GM12878 (cell line): ENCODE results near the gene CFAP57. TPM values are rescaled to one million over a fixed set of nuclear protein-coding genes. Genes with fewer than 3 reads are reported as not detected.
A peak's percentile ranks its signal among the peaks of the same experiment; 100 is the strongest.

ENCODE experiments used
- ATAC-seq: fragments of 200-7000 bp; cut with Tn5 transposase; 3 replicates; pipeline ENCODE4 v1.9.1; 2020; ENCODE audit warnings: mild to moderate bottlenecking, moderate library complexity
- BruUV-seq: library from RNA; stranded (reverse); fragments of 400-500 nt; replicated peaks from 2 replicates; lab custom pipeline; 2021; lab: Mats Ljungman, UMichigan
- CTCF ChIA-PET: fragments of 300-600 bp; sonication (Branson Sonifier 250); formaldehyde crosslinking; extraction: SDS; loops from one replicate; lab custom pipeline; 2021; ENCODE audit warnings: inconsistent platforms; lab: Yijun Ruan, JAX
- POLR2A ChIA-PET: fragments of 350-600 bp; formaldehyde crosslinking; extraction: SDS; loops from one replicate; lab custom pipeline; 2021; ENCODE audit warnings: inconsistent platforms; lab: Charles Lee
- RAD21 ChIA-PET: fragments of 300-600 bp; sonication (Branson Sonifier 250); formaldehyde crosslinking; loops from one replicate; lab custom pipeline; 2023; ENCODE audit warnings: antibody characterized with exemption; ENCODE audit not compliant: unreplicated experiment; lab: Charles Lee
- SMC1A ChIA-PET: fragments of 300-600 bp; sonication (Branson Sonifier 250); formaldehyde crosslinking; loops from one replicate; lab custom pipeline; 2023; ENCODE audit not compliant: unreplicated experiment, uncharacterized antibody; lab: Charles Lee
- DNase-seq: peaks from one replicate; pipeline ENCODE4 v3.0.0-alpha.2; 2011; ENCODE audit warnings: low read depth, low spot score
- FAIRE-seq: peaks from 3 replicates; lab custom pipeline; 2011; peaks lifted over from hg19 to GRCh38; lab: Jason Lieb, UNC
- H2AFZ ChIP-seq: 2 replicates; pipeline ENCODE4 v1.6.0; 2011; ENCODE audit warnings: low read depth, low read length, control low read depth; ENCODE audit not compliant: control insufficient read depth
- H3K27ac ChIP-seq: 2 replicates; pipeline ENCODE4 v1.5.1; 2011; ENCODE audit warnings: control low read depth; ENCODE audit not compliant: control insufficient read depth, insufficient read depth
- H3K27me3 ChIP-seq, 2 experiments: replicated peaks in 1 of 2; 2 replicates each; pipeline versions ENCODE4 v1.6.0 to v1.6.1; 2011; ENCODE audit warnings: low read length in 1 of 2; ENCODE audit not compliant: control insufficient read depth in 2 of 2, insufficient read depth in 2 of 2
- H3K36me3 ChIP-seq, 2 experiments: 2 replicates each; pipeline ENCODE4 v1.5.1; 2011; ENCODE audit warnings: low read length in 1 of 2; ENCODE audit not compliant: control insufficient read depth in 2 of 2, insufficient read depth in 2 of 2
- H3K4me1 ChIP-seq: 2 replicates; pipeline ENCODE4 v1.6.1; 2011; ENCODE audit warnings: mild to moderate bottlenecking, low read length, moderate library complexity, mixed read lengths; ENCODE audit not compliant: control insufficient read depth, insufficient read depth
- H3K4me2 ChIP-seq: 2 replicates; pipeline ENCODE4 v1.6.0; 2011; ENCODE audit warnings: control low read depth; ENCODE audit not compliant: control insufficient read depth, insufficient read depth
- H3K4me3 ChIP-seq: fragments of 200-600 bp; sonication (generic); 2 replicates; pipeline ENCODE4 v1.5.1; 2016
- H3K79me2 ChIP-seq: 2 replicates; pipeline ENCODE4 v1.6.0; 2011; ENCODE audit warnings: low read length; ENCODE audit not compliant: control insufficient read depth, insufficient read depth
- H3K9ac ChIP-seq: 2 replicates; pipeline ENCODE4 v1.8.0; 2011; ENCODE audit warnings: low read length, control low read depth, mixed read lengths; ENCODE audit not compliant: control insufficient read depth, insufficient read depth
- H3K9me3 ChIP-seq: replicated peaks from 3 replicates; pipeline ENCODE4 v1.5.1; 2011; ENCODE audit warnings: mild to moderate bottlenecking, low read length; ENCODE audit not compliant: control insufficient read depth, insufficient read depth
- H4K20me1 ChIP-seq: 2 replicates; pipeline ENCODE4 v1.6.0; 2011; ENCODE audit not compliant: control insufficient read depth, insufficient read depth
- EGR1 ChIP-seq, 2 experiments: IDR thresholded peaks; 1 replicate in 1 of 2; 2 replicates in 1 of 2; pipeline ENCODE4 v1.6.1; 2011 to 2012; ENCODE audit warnings: low read depth in 2 of 2, low read length in 2 of 2, borderline replicate concordance in 1 of 2, mild to moderate bottlenecking in 1 of 2, moderate library complexity in 1 of 2
- FOXK2 ChIP-seq: fragments of 450-650 bp; IDR thresholded peaks from 2 replicates; pipeline ENCODE4 v1.6.1; 2017; ENCODE audit warnings: mild to moderate bottlenecking, moderate library complexity
- MTA2 ChIP-seq: fragments of 450-650 bp; IDR thresholded peaks from 2 replicates; pipeline ENCODE4 v1.6.1; 2016; ENCODE audit warnings: low read depth, mild to moderate bottlenecking, moderate library complexity
- PAX8 ChIP-seq: fragments of 450-650 bp; IDR thresholded peaks from 2 replicates; pipeline ENCODE4 v1.6.1; 2017; ENCODE audit warnings: mild to moderate bottlenecking, moderate library complexity
- POLR2AphosphoS5 ChIP-seq: IDR thresholded peaks from 2 replicates; pipeline ENCODE4 v1.6.1; 2011; ENCODE audit warnings: mild to moderate bottlenecking, low read length, inconsistent platforms
- STAT3 ChIP-seq: IDR thresholded peaks from 2 replicates; pipeline ENCODE4 v1.6.1; 2011; ENCODE audit warnings: low read depth, low read length, improper control_type of control experiment
- TAF1 ChIP-seq: IDR thresholded peaks from 2 replicates; pipeline ENCODE4 v1.6.1; 2011; ENCODE audit warnings: mild to moderate bottlenecking, low read depth, low read length, borderline replicate concordance
- TBL1XR1 ChIP-seq: IDR thresholded peaks from 2 replicates; pipeline ENCODE4 v1.6.1; 2012; ENCODE audit warnings: low read depth, low read length, improper control_type of control experiment
- ZNF207 ChIP-seq: fragments of 450-650 bp; IDR thresholded peaks from 2 replicates; pipeline ENCODE4 v1.6.1; 2014; ENCODE audit warnings: antibody characterized with exemption, mild to moderate bottlenecking, borderline replicate concordance
- WGBS: methylation state at CpG from one replicate; pipeline ENCODE4 v1.1.6; 2016; ENCODE audit warnings: low lambda C conversion rate; ENCODE audit not compliant: insufficient replicate concordance, insufficient coverage; ENCODE audit errors: missing lambda C conversion rate; 5-methylcytosine and 5-hydroxymethylcytosine counted together
- in situ Hi-C: fragments of 300-500 bp; cut with MboI; formaldehyde crosslinking; loops from 9 replicates; pipeline ENCODE4 v1.14.3; 2018; ENCODE audit warnings: mixed read lengths
- intact Hi-C: fragments of 100-400 bp; cut with micrococcal nuclease; formaldehyde crosslinking; loops from one replicate; pipeline ENCODE4 v1.14.2; 2022; ENCODE audit not compliant: unreplicated experiment
- polyA plus RNA-seq, 11 experiments: library from polyadenylated mRNA; depleted of rRNA in 4 of 11; unstranded in 6 of 11; stranded (reverse) in 5 of 11; fragments of >200 nt; fragmentation: Nextera tagmentation in 4 of 11; fragmentation: Illumina TruSeq in 1 of 11; extraction: Ambion mirVana in 4 of 11; extraction: Trizol in 1 of 11; gene quantifications; 1 replicate in 1 of 11; 2 replicates in 10 of 11; pipeline versions ENCODE4 v1.2.1 to v1.2.3, GENCODE V29; 2011 to 2016; ENCODE audit warnings: inconsistent platforms in 2 of 11, missing spikeins in 2 of 11, low read depth in 1 of 11
- total RNA-seq, 4 experiments: library from RNA; depleted of rRNA in 3 of 4; stranded (reverse); fragments of >200 nt in 3 of 4; fragmentation: Illumina TruSeq in 1 of 4; extraction: Trizol in 1 of 4; gene quantifications; 2 replicates each; pipeline versions ENCODE4 v1.2.1 to v1.2.3, GENCODE V29; 2013 to 2021
- TF ChIP-seq, protein P1 (sequence below): fragments of 450-650 bp; IDR thresholded peaks from 2 replicates; pipeline ENCODE4 v1.6.1; 2016; ENCODE audit warnings: mild to moderate bottlenecking

The CFAP57 gene
- total and polyA plus RNA-seq, 10 of the 15 experiments (the other 5 are each of a cell fraction or from before 2014, with no cell fraction given), result 0.45 to 4.8 (median 1.3) TPM

DNA sequence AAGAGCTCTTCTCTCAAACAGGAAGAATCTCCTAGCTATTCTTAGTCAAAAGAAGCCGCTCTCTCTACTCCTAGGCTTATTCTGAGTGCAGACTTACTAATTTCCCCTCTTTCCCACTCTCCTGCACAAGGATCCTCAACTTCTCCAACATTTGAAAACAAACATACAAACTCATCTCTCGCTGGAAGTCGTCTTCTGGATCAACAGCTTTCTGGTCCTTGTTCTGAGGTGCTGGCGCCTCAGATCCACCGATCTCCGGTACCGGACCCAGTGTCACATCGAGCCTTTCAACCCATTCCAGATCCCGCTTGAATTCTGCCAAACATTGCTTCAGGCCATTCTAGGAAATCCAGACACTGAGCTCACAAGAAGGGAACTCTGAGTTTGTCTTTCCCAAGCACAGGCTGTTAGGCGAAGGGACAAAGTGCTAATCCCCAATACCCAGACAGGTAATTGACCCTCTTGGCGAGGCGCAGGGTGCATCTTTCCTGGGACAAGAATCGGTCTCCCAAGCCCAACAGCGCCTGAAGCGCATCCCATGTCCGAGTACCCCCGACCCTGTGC is 736 bp upstream of the CFAP57 start:
- Histone ChIP-seq H3K9me3 (no peaks in the 10 kb centered on the region), H3K27ac (peak overlapping the region; percentile 74), H3K4me3 (peak overlapping the region; percentile 90), H3K79me2 (peaks cover 23% of the 10 kb centered on the region), H3K4me1 (peaks cover 5% of the 10 kb centered on the region; the same call in 1 of the 2 replicates), H2AFZ (peak overlapping the region; percentile 99), H3K4me2 (peak overlapping the region; percentile 53), H3K36me3 (peaks cover 2 to 20% of the 10 kb centered on the region in 2 experiments), H3K9ac (peak overlapping the region; percentile 87), H4K20me1 (no peaks in the 10 kb centered on the region), H3K27me3 (no peaks in the 10 kb centered on the region; a peak in 1 of 4 replicates)
- ATAC-seq (no peak), DNase-seq (no peak), FAIRE-seq (no peak)
- ChIA-PET POLR2A (interaction anchor here (1.2 kb wide), 1 partner anchor 219 kb away, joined by 3 read pairs; no protein-coding TSS in a partner anchor), RAD21 (interaction anchor here (0.9 to 1.1 kb wide), 2 partner anchors 23 to 55 kb away, joined by 3 read pairs; no protein-coding TSS in a partner anchor), CTCF (interaction anchor here (1.0 to 2.0 kb wide), 4 partner anchors 49 to 98 kb away, joined by 3 to 11 read pairs (median 3); no protein-coding TSS in a partner anchor), SMC1A (interaction anchor here (1.2 kb wide), 2 partner anchors 26 to 56 kb away, joined by 4 read pairs; no protein-coding TSS in a partner anchor)
- BruUV-seq, result no TSS peak
- WGBS, result 14% methylated on average over 17 of the region's 17 CpGs
- TF ChIP-seq MTA2, result no peak
- TF ChIP-seq, protein P1, sequence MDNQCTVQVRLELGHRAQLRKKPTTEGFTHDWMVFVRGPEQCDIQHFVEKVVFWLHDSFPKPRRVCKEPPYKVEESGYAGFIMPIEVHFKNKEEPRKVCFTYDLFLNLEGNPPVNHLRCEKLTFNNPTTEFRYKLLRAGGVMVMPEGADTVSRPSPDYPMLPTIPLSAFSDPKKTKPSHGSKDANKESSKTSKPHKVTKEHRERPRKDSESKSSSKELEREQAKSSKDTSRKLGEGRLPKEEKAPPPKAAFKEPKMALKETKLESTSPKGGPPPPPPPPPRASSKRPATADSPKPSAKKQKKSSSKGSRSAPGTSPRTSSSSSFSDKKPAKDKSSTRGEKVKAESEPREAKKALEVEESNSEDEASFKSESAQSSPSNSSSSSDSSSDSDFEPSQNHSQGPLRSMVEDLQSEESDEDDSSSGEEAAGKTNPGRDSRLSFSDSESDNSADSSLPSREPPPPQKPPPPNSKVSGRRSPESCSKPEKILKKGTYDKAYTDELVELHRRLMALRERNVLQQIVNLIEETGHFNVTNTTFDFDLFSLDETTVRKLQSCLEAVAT, result peak; percentile 22; the same call in 1 of the 2 replicates
- in situ Hi-C loops, result no loop called here
- intact Hi-C loops, result no loop called here

DNA sequence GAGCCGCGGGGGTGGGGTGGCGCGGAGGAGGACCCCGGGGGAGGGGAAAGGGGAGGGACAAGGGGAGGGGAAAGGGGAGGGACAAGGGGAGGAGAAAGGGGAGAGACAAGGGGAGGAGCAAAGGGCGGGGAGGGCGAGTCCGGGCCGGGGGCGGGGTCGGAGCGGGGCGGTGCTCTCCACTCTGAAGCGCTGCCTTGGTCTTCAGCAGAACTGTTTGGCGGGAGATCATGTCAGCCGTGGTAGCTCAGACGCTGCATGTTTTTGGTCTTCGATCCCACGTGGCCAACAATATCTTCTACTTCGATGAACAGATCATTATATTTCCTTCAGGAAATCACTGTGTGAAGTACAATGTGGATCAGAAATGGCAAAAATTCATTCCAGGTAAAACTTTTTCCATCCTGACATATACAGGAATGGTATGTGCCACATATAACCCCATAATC is 420 bp downstream of the CFAP57 start:
- SMC1A ChIA-PET, result no interaction called here
- intact Hi-C loops (no loop called here), in situ Hi-C loops (no loop called here)
- FAIRE-seq (peak; percentile 86), ATAC-seq (peak; percentile 90), DNase-seq (no peak)
- peak overlapping the region; percentile 90 for H3K4me3 ChIP-seq
- RAD21 ChIA-PET, result interaction anchor here (0.7 to 1.1 kb wide), 2 partner anchors 21 to 828 kb away, joined by 3 read pairs; no protein-coding TSS in a partner anchor
- H3K9ac ChIP-seq, result no peak overlapping the region
- H3K9me3 ChIP-seq, result no peaks in the 10 kb centered on the region
- POLR2A ChIA-PET, result interaction anchor here (0.6 to 1.2 kb wide), 3 partner anchors 218 to 405 kb away, joined by 3 to 4 read pairs (median 3); partner anchors contain the start of genes C1orf50 and P3H1
- peak overlapping the region; percentile 99 for H2AFZ ChIP-seq
- peaks cover 5% of the 10 kb centered on the region; the same call in 1 of the 2 replicates for H3K4me1 ChIP-seq
- no peaks in the 10 kb centered on the region for H4K20me1 ChIP-seq
- peaks cover 0 to 20% of the 10 kb centered on the region in 2 experiments; a peak in 2 of 4 replicates for H3K36me3 ChIP-seq
- no TSS peak for BruUV-seq
- under 1% methylated on average over 11 of the region's 20 CpGs for WGBS
- peaks cover 23% of the 10 kb centered on the region for H3K79me2 ChIP-seq
- H3K4me2 ChIP-seq, result peak overlapping the region; percentile 44; the same call in 1 of the 2 replicates
- CTCF ChIA-PET, result interaction anchor here (0.7 to 1.5 kb wide), 4 partner anchors 48 to 242 kb away, joined by 3 read pairs; no protein-coding TSS in a partner anchor
- H3K27me3 ChIP-seq, result no peaks in the 10 kb centered on the region; a peak in 1 of 4 replicates
- H3K27ac ChIP-seq, result no peak overlapping the region
- TF ChIP-seq STAT3 (no peak), FOXK2 (no peak), EGR1 (IDR thresholded peaks at IDR 0.05; ENCODE audit: borderline replicate concordance in 1 of 2, low read depth in 2 of 2, low read length in 2 of 2) (peak in 1 of 2 experiments; percentile 44; a peak in 1 of 3 replicates), TBL1XR1 (no peak), ZNF207 (no peak), TAF1 (no peak), POLR2AphosphoS5 (no peak), PAX8 (no peak)
